SK-N-SH (cell line): ENCODE measurements around the gene PSMB10. TPM values are rescaled to one million over a fixed set of nuclear protein-coding genes. Genes with fewer than 3 reads are reported as not detected.

Source experiments
- CTCF ChIA-PET: fragments of 300-600, 350-600 bp; formaldehyde crosslinking; extraction: SDS; loops from one replicate; lab custom pipeline; 2021; lab: Yijun Ruan, JAX
- POLR2A ChIA-PET: fragments of 350-600 bp; sonication (Branson Sonifier 250); formaldehyde crosslinking; extraction: SDS; loops from one replicate; lab custom pipeline; 2020; ENCODE audit warnings: antibody characterized with exemption, inconsistent platforms; lab: Yijun Ruan, JAX
- DNase-seq: peaks from one replicate; pipeline ENCODE4 v3.0.0; 2012
- H2AFZ ChIP-seq: fragments of 200-600 bp; sonication (generic); 2 replicates; pipeline ENCODE4 v1.8.1; 2016; ENCODE audit warnings: antibody characterized with exemption, mild to moderate bottlenecking, low read depth
- H3F3A ChIP-seq: fragments of 200-600 bp; sonication (generic); replicated peaks from 2 replicates; pipeline ENCODE3; 2016; ENCODE audit warnings: antibody characterized with exemption, mild to moderate bottlenecking; ENCODE audit not compliant: insufficient read depth
- H3K27ac ChIP-seq, 2 experiments: fragments of 200-500 bp in 1 of 2; fragments of 200-600 bp in 1 of 2; sonication (Bioruptor generic) in 1 of 2; sonication (generic), shearing (Covaris generic) in 1 of 2; 2 replicates each; pipeline versions ENCODE4 v1.5.1 to v1.6.1; 2014 to 2016; ENCODE audit warnings: low read depth in 2 of 2, inconsistent platforms in 1 of 2, low read length in 1 of 2, mild to moderate bottlenecking in 1 of 2, mixed read lengths in 1 of 2
- H3K27me3 ChIP-seq: fragments of 200-600 bp; sonication (generic), shearing (Covaris generic); 2 replicates; pipeline ENCODE4 v1.6.1; 2016; ENCODE audit warnings: mixed run types; ENCODE audit not compliant: insufficient read depth
- H3K36me3 ChIP-seq, 2 experiments: fragments of 200-500 bp in 1 of 2; fragments of 200-600 bp in 1 of 2; sonication (Bioruptor generic) in 1 of 2; sonication (generic) in 1 of 2; replicated peaks in 1 of 2; 2 replicates each; pipeline versions ENCODE3 to v1.5.1; 2014 to 2016; ENCODE audit warnings: low read length in 1 of 2, mild to moderate bottlenecking in 1 of 2; ENCODE audit not compliant: insufficient read depth in 2 of 2, control insufficient read depth in 1 of 2
- H3K4me1 ChIP-seq, 2 experiments: fragments of 200-500 bp in 1 of 2; fragments of 200-600 bp in 1 of 2; sonication (Bioruptor generic) in 1 of 2; sonication (generic), shearing (Covaris generic) in 1 of 2; 2 replicates each; pipeline versions ENCODE4 v1.5.1 to v1.6.1; 2014 to 2016; ENCODE audit warnings: low read depth in 1 of 2, low read length in 1 of 2, mixed run types in 1 of 2; ENCODE audit not compliant: insufficient read depth in 2 of 2, control insufficient read depth in 1 of 2
- H3K4me2 ChIP-seq: fragments of 200-600 bp; sonication (generic), shearing (Covaris generic); 2 replicates; pipeline ENCODE4 v1.6.1; 2017; ENCODE audit warnings: mixed run types
- H3K4me3 ChIP-seq, 2 experiments: fragments of 200-500 bp in 1 of 2; fragments of 200-600 bp in 1 of 2; sonication (Bioruptor generic) in 1 of 2; sonication (generic), shearing (Covaris generic) in 1 of 2; 2 replicates each; pipeline versions ENCODE4 v1.5.1 to v1.8.1; 2014 to 2016; ENCODE audit warnings: low read depth in 2 of 2, inconsistent platforms in 1 of 2, low read length in 1 of 2, mild to moderate bottlenecking in 1 of 2, mixed read lengths in 1 of 2, moderate library complexity in 1 of 2
- H3K79me2 ChIP-seq: fragments of 200-600 bp; sonication (generic); 2 replicates; pipeline ENCODE4 v1.8.1; 2017; ENCODE audit warnings: mild to moderate bottlenecking; ENCODE audit not compliant: insufficient read depth
- H3K9ac ChIP-seq: fragments of 200-600 bp; sonication (generic); 2 replicates; pipeline ENCODE4 v1.6.1; 2017; ENCODE audit warnings: mixed run types
- H3K9me2 ChIP-seq: fragments of 200-600 bp; sonication (generic); 2 replicates; pipeline ENCODE4 v1.6.1; 2017; ENCODE audit warnings: mixed run types
- H3K9me3 ChIP-seq: fragments of 200-600 bp; sonication (generic); 2 replicates; pipeline ENCODE4 v1.6.1; 2017; ENCODE audit warnings: mixed run types, mild to moderate bottlenecking, moderate library complexity
- H4K20me1 ChIP-seq: fragments of 200-600 bp; sonication (generic); 2 replicates; pipeline ENCODE4 v1.6.1; 2017; ENCODE audit warnings: mild to moderate bottlenecking, mixed run types; ENCODE audit not compliant: insufficient read depth
- ELF1 ChIP-seq: IDR thresholded peaks from 2 replicates; pipeline ENCODE4 v1.4.0; 2012
- FOSL2 ChIP-seq: IDR thresholded peaks from 2 replicates; pipeline ENCODE4 v1.4.0; 2012; ENCODE audit warnings: low read depth, mild to moderate bottlenecking, moderate library complexity, borderline replicate concordance
- MXI1 ChIP-seq: IDR thresholded peaks from 2 replicates; pipeline ENCODE4 v1.6.1; 2012; ENCODE audit warnings: mild to moderate bottlenecking, low read depth, low read length, improper control_type of control experiment
- NRF1 ChIP-seq: IDR thresholded peaks from 2 replicates; pipeline ENCODE4 v1.6.1; 2012; ENCODE audit warnings: low read depth, mild to moderate bottlenecking, low read length
- POLR2AphosphoS5 ChIP-seq: IDR thresholded peaks from 2 replicates; pipeline ENCODE4 v1.6.1; 2012; ENCODE audit warnings: low read depth, low read length
- SMC3 ChIP-seq: IDR thresholded peaks from 2 replicates; pipeline ENCODE4 v1.6.1; 2012; ENCODE audit warnings: low read depth, low read length, improper control_type of control experiment
- WGBS: methylation state at CpG from one replicate; pipeline ENCODE4 v1.1.6; 2017; ENCODE audit warnings: low lambda C conversion rate; 5-methylcytosine and 5-hydroxymethylcytosine counted together
- polyA plus RNA-seq, 3 experiments: library from polyadenylated mRNA; depleted of rRNA; stranded (reverse); fragments of >200 nt; gene quantifications; 2 replicates each; pipeline ENCODE4 v1.2.3, GENCODE V29; 2012
- TF ChIP-seq, protein P1 (sequence below): fragments of 150-350 bp; IDR thresholded peaks from 2 replicates; pipeline ENCODE4 v1.6.1; 2016; ENCODE audit warnings: mild to moderate bottlenecking, low read depth, low read length
- TF ChIP-seq, protein P2 (sequence below): IDR thresholded peaks from 2 replicates; pipeline ENCODE4 v1.4.0; 2012; ENCODE audit warnings: low read depth, borderline replicate concordance
- TF ChIP-seq, protein P3 (sequence below): IDR thresholded peaks from 2 replicates; pipeline ENCODE4; 2012
- TF ChIP-seq, protein P4 (sequence below): fragments of 200-600 bp; sonication (generic); IDR thresholded peaks from 2 replicates; pipeline ENCODE4 v1.6.1; 2017; ENCODE audit warnings: antibody characterized with exemption, mild to moderate bottlenecking, moderate library complexity

PSMB10 gene
- polyA plus RNA-seq, 1 of the 3 experiments (the other 2 are of a cell fraction) = 57.8 TPM

DNA sequence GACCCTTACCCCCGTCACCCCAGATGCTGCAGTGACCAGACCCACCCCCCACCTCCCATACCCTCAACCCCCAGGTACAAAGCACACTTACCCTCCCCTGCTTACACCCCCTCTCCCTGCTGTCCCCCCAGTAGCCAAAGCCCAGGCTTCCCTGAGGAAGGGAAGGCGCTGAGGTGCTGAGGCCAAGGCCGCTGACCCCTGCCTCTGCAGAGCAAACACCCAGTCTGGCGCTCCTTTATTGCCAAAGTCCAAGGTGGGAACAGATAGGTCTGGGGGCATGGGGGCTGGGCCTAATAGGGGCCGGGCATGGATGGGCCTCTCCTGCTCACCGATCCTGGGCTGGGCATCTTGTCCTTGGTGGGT lies 6.6 kb upstream of the PSMB10 start:
- Histone ChIP-seq H3K9me2 (no peaks in the 10 kb centered on the region), H3F3A (peaks cover 22% of the 10 kb centered on the region), H3K9me3 (no peaks in the 10 kb centered on the region), H4K20me1 (peaks cover 13% of the 10 kb centered on the region; the same call in 1 of the 2 replicates), H3K27me3 (no peaks in the 10 kb centered on the region), H3K9ac (no peak overlapping the region), H3K79me2 (peaks cover 10% of the 10 kb centered on the region; the same call in 1 of the 2 replicates), H3K4me3 (no peak overlapping the region), H2AFZ (no peak overlapping the region), H3K4me2 (no peak overlapping the region), H3K4me1 (peaks cover 0 to 22% of the 10 kb centered on the region in 2 experiments; a peak in 1 of 4 replicates), H3K27ac (no peak overlapping the region; a peak in 1 of 4 replicates), H3K36me3 (peaks cover 12 to 60% of the 10 kb centered on the region in 2 experiments)
- ChIA-PET POLR2A (no interaction called here), CTCF (interaction anchor here (0.7 to 28.1 kb wide), 9 partner anchors 11 to 272 kb away, joined by 3 to 564 read pairs (median 5); partner anchors contain the start of genes CTRL, EDC4, NRN1L and PSKH1)
- TF ChIP-seq FOSL2 (no peak), MXI1 (no peak), POLR2AphosphoS5 (no peak)
- 98% methylated on average over 6 of the region's 6 CpGs for WGBS
- DNase-seq = no peak

DNA sequence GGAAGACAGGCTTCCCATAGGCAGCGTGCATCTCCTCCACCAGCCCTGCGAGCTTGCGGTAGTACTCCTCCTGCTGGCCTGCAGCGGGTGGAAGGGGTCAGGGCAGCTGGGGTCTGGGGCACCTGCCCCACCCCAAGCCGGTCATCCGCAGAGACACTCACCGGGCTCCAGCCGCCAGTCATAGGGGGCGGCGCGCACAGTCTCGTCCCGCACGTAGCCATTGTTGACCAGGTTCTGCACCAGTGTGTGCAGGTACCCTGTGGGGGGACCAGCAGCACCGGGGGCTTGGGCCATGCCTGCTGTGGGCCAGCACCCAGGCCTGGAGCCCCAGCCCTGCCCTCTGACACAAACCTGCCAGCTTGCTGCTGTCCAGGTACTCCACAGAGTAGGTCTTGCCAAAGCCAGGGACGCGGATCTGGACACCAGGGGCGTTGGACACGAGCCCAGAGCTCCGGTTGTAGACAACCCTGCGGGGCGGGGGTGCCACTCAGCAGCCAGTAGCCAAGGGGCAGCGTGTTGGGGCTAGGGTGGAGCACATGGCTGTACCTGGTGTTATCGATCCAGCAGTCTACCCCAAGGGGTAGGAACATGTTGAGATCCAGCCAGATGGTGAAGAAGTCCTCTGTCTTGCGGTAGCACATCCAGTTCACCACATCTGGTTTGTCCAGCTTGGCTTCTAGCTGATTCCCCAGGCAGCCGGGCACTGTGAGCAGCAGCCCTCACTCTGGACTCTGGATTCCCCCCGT lies 6.0 kb upstream of the PSMB10 start:
- CTCF ChIA-PET = interaction anchor here (0.5 to 28.1 kb wide), 21 partner anchors 8 to 1868 kb away, joined by 3 to 564 read pairs (median 5); partner anchors contain the start of genes CTRL, EDC4, NFATC3 and NRN1L
- POLR2A ChIA-PET = interaction anchor here (1.0 to 1.6 kb wide), 2 partner anchors 9 to 54 kb away, joined by 3 to 4 read pairs; no protein-coding TSS in a partner anchor
- Histone ChIP-seq H3K9me2 (no peaks in the 10 kb centered on the region), H2AFZ (no peak overlapping the region), H3K27ac (peak overlapping the region in 1 of 2 experiments; percentile 20; a peak in 1 of 4 replicates), H3K27me3 (no peaks in the 10 kb centered on the region), H3K36me3 (peaks cover 12 to 54% of the 10 kb centered on the region in 2 experiments), H3K4me2 (no peak overlapping the region), H3K9ac (no peak overlapping the region), H3K4me1 (peaks cover 0 to 22% of the 10 kb centered on the region in 2 experiments; a peak in 1 of 4 replicates), H4K20me1 (peaks cover 13% of the 10 kb centered on the region; the same call in 1 of the 2 replicates), H3K79me2 (peaks cover 16% of the 10 kb centered on the region; the same call in 1 of the 2 replicates), H3F3A (peaks cover 22% of the 10 kb centered on the region), H3K9me3 (no peaks in the 10 kb centered on the region), H3K4me3 (peak overlapping the region in 1 of 2 experiments; percentile 16; a peak in 1 of 4 replicates)
- DNase-seq = no peak
- WGBS = 85% methylated on average over 6 of the region's 27 CpGs
- TF ChIP-seq, protein P1, sequence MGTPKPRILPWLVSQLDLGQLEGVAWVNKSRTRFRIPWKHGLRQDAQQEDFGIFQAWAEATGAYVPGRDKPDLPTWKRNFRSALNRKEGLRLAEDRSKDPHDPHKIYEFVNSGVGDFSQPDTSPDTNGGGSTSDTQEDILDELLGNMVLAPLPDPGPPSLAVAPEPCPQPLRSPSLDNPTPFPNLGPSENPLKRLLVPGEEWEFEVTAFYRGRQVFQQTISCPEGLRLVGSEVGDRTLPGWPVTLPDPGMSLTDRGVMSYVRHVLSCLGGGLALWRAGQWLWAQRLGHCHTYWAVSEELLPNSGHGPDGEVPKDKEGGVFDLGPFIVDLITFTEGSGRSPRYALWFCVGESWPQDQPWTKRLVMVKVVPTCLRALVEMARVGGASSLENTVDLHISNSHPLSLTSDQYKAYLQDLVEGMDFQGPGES = no peak

DNA sequence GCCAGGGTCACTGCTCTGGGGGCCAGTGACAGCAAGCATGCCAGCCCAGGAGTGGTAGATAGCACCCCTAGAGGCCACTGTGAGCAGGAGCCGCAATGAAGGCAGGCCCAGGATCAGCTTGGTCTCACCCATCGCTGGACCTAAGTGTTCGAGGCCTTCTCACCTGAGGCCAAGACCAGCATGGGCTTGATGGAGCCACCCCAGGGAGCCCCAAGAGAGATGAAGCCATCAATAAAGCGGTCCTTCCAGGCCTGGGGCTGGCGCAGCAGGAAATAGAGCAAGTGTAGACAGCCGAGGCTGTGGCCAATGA lies 5.5 kb upstream of the PSMB10 start:
- Histone ChIP-seq H3K9me2 (no peaks in the 10 kb centered on the region), H3K27me3 (no peaks in the 10 kb centered on the region), H3K79me2 (peaks cover 21% of the 10 kb centered on the region), H3K9me3 (no peaks in the 10 kb centered on the region), H3K4me1 (peaks cover 4 to 25% of the 10 kb centered on the region in 2 experiments; a peak in 2 of 4 replicates), H2AFZ (no peak overlapping the region), H3F3A (peaks cover 27% of the 10 kb centered on the region), H3K4me2 (no peak overlapping the region), H3K4me3 (peak overlapping the region in 1 of 2 experiments; percentile 16; a peak in 1 of 4 replicates), H3K36me3 (peaks cover 12 to 49% of the 10 kb centered on the region in 2 experiments), H3K27ac (no peak overlapping the region; a peak in 1 of 4 replicates), H3K9ac (no peak overlapping the region), H4K20me1 (peaks cover 13% of the 10 kb centered on the region; the same call in 1 of the 2 replicates)
- DNase-seq = peak; percentile 85
- ChIA-PET POLR2A (interaction anchor here (1.0 to 1.6 kb wide), 2 partner anchors 8 to 53 kb away, joined by 3 to 4 read pairs; no protein-coding TSS in a partner anchor), CTCF (interaction anchor here (0.5 to 28.1 kb wide), 21 partner anchors 8 to 1868 kb away, joined by 3 to 564 read pairs (median 5); partner anchors contain the start of genes CARMIL2, CTRL, EDC4 and NFATC3)
- 94% methylated on average over 3 of the region's 6 CpGs for WGBS
- TF ChIP-seq SMC3 = peak; percentile 17; the same call in 1 of the 2 replicates
- TF ChIP-seq, protein P2, sequence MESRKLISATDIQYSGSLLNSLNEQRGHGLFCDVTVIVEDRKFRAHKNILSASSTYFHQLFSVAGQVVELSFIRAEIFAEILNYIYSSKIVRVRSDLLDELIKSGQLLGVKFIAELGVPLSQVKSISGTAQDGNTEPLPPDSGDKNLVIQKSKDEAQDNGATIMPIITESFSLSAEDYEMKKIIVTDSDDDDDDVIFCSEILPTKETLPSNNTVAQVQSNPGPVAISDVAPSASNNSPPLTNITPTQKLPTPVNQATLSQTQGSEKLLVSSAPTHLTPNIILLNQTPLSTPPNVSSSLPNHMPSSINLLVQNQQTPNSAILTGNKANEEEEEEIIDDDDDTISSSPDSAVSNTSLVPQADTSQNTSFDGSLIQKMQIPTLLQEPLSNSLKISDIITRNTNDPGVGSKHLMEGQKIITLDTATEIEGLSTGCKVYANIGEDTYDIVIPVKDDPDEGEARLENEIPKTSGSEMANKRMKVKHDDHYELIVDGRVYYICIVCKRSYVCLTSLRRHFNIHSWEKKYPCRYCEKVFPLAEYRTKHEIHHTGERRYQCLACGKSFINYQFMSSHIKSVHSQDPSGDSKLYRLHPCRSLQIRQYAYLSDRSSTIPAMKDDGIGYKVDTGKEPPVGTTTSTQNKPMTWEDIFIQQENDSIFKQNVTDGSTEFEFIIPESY = no peak
- TF ChIP-seq ELF1 = no peak
- TF ChIP-seq NRF1 = no peak
- no peak for TF ChIP-seq POLR2AphosphoS5
- TF ChIP-seq, protein P3, sequence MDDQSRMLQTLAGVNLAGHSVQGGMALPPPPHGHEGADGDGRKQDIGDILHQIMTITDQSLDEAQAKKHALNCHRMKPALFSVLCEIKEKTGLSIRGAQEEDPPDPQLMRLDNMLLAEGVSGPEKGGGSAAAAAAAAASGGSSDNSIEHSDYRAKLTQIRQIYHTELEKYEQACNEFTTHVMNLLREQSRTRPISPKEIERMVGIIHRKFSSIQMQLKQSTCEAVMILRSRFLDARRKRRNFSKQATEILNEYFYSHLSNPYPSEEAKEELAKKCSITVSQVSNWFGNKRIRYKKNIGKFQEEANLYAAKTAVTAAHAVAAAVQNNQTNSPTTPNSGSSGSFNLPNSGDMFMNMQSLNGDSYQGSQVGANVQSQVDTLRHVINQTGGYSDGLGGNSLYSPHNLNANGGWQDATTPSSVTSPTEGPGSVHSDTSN = no peak
- TF ChIP-seq, protein P4, sequence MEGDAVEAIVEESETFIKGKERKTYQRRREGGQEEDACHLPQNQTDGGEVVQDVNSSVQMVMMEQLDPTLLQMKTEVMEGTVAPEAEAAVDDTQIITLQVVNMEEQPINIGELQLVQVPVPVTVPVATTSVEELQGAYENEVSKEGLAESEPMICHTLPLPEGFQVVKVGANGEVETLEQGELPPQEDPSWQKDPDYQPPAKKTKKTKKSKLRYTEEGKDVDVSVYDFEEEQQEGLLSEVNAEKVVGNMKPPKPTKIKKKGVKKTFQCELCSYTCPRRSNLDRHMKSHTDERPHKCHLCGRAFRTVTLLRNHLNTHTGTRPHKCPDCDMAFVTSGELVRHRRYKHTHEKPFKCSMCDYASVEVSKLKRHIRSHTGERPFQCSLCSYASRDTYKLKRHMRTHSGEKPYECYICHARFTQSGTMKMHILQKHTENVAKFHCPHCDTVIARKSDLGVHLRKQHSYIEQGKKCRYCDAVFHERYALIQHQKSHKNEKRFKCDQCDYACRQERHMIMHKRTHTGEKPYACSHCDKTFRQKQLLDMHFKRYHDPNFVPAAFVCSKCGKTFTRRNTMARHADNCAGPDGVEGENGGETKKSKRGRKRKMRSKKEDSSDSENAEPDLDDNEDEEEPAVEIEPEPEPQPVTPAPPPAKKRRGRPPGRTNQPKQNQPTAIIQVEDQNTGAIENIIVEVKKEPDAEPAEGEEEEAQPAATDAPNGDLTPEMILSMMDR = peak; percentile 73
